HG03432 (cell line): Measurements from ENCODE around the gene VIPR1.
"Not testable (repeated sequence)": the region's sequence is repeated elsewhere in the genome, so short reads cannot be mapped to it uniquely, and the experiment has no call there.

Experiments
- ATAC-seq: cut with Tn5 transposase; IDR thresholded peaks from one replicate; pipeline ENCODE4 v1.9.1; 2021; ENCODE audit warnings: mild to moderate bottlenecking, moderate library complexity; ENCODE audit not compliant: unreplicated experiment

VIPR1 gene

DNA sequence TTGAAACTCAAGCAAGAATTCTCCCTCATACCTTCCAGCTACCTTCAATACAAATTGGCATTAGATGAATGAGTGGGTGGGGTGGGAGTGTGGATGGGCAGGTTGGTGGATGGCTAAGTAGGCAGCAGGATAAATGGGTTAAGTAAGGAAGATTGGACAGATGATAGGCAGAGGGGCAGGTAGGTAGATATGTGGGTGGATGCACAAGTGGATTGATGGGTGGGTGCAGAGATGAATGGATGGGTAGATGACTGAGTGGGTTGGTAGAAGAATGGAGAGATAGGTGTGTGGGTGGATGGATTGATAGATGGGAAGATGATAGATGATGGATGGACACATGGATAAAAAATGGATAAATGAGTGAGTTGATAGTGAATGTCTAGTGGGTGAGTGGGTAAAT, 27.6 kb downstream of the VIPR1 start:
- ATAC-seq, result no peak

DNA sequence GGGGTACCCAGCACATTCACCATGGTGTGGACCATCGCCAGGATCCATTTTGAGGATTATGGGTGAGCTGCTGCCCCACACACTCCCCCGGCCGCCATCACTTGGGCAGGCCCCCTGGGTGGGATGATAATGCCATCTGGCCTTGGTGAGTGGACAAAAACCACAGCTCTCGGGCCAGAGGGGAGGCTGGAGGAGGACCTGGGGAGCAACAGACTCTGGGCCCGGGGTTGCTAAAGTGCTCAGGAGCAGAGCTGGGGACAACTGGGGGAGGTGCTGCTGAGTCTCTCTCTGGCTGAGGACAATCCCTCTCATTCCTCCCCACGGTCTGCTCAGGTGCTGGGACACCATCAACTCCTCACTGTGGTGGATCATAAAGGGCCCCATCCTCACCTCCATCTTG, 29.0 kb downstream of the VIPR1 start:
- ATAC-seq, result no peak

GRCh38 chr3:42532229-42532628, 29.8 kb downstream of the VIPR1 start:
- ATAC-seq, result no peak

DNA sequence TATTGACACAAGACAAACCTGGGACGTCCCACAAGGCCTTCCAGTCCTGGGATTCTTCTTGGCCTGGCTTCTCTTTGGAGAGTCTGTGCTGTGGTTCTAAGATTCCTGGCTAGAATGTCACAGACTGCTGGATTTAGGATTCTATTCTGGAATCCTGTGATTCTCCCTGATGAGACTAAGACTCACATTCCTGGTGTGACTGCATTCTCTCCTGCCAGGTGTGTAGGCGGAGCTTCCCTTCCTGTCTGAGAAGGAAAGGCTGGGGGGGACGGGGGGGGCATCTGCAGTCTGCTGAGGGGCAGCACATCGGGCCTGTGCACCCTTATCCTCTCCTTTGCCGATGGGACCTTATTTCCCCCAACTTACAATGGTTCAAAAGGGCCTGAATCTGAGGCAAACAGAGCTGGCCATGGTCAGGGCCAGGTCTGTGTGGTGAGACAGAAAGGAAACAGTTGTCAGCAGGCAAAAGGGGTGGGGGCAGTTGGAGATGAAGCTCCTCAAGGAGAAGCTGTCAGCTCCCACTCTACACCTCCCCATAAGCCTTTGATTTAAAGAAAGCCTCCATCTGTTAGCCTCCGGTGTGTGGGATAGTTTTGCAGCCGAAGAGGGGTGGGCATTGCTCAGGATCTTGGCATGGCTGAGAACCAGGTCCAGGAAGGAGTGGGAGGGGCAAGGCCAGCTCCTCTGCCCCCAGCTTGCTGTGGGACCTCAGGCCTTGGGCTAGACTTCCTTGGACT, 30.9 kb downstream of the VIPR1 start:
- no peak for ATAC-seq

DNA sequence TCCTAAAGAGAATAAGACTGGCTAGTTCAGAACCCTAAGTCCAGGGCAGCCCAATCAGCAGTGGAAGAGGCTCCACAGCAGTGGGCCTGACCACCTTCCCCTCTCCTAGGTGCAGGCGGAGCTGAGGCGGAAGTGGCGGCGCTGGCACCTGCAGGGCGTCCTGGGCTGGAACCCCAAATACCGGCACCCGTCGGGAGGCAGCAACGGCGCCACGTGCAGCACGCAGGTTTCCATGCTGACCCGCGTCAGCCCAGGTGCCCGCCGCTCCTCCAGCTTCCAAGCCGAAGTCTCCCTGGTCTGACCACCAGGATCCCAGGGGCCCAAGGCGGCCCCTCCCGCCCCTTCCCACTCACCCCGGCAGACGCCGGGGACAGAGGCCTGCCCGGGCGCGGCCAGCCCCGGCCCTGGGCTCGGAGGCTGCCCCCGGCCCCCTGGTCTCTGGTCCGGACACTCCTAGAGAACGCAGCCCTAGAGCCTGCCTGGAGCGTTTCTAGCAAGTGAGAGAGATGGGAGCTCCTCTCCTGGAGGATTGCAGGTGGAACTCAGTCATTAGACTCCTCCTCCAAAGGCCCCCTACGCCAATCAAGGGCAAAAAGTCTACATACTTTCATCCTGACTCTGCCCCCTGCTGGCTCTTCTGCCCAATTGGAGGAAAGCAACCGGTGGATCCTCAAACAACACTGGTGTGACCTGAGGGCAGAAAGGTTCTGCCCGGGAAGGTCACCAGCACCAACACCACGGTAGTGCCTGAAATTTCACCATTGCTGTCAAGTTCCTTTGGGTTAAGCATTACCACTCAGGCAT, 33.7 kb downstream of the VIPR1 start:
- ATAC-seq, result no peak

GRCh38 chr3:42537350-42537749, 34.9 kb downstream of the VIPR1 start:
- no peak for ATAC-seq

DNA sequence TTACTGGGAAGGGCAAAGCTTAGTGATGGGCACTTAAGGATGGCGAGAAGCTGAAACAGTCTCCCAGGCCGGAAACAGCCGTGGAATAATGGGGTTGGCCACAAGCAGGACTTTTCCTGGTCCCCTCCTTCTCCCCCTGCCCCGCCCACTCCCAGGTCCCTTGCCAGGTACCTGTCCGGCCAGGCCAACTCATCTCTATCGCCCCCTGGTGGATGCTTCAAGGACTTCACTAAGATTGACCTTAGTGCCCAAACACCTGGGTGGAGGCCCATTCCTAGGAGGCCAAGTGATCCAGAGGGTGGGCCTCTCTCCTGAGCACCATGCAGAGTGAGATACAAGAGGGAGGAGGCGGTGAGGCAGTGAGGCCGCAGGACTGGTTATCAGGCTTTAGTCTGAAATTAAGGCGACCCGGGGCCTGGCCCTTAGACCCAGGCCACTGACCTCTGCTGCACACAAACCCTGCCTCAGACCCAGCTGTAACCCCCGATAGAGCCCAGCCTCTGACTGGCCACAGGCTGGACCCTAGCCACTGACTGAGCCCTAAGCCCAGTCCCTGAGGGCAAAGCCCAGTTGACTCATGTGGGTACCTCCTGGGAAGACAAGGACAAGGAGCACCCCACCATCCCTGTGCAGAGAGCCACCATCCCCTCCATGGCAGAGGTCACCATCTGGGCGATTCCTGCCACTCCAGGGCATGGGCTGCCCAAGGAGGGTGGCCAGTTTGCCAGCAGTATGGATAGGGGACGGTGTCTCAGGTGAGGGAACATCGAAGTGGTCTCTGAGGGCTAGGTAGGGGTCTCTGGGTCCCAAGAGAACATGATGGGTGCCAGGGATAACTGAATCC, 37.6 kb downstream of the VIPR1 start:
- ATAC-seq, result peak; percentile 67

GRCh38 chr3:42541079-42541478, 38.6 kb downstream of the VIPR1 start:
- no peak for ATAC-seq

DNA sequence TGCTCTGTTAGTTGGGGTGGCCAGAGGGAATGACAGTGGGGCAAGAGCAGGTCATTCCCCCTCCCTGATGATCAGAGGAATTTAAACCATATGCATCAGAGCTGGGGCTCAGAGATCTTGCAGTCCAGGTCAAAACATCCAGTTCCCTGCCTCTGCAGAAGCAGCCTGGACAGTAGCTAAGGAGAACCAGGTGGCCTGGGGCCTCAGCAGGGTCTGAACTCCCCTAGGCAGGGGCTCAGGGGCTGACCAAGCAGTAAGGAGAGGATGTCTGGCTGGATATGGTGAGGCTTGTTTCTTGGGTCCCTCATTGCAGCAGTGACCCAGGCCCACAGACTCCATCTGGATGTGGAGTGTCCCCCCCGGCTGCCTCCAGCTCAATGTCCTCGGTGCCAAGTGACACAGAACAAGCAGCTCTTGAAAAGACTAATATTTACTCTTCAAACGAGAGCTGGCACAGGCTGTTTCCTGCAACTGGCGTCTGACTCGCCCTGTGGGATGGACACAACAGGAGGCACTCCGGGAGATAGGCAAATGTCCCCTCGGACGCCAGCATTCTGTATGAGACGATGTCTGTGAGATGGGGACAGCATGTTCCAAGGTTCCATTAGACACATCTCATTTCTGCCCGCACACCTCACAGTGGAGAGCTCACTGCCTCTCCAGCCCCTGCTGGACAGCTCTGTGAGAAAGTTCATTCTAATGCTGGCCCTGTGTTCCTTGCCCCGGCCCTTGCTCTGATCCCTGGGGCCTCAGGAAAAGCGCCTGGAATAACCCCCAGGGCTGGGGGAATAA, 42.2 kb downstream of the VIPR1 start:
- ATAC-seq, result no peak

- ATAC-seq, result no peak
Measured at GRCh38 chr3:42545284-42545900, 42.9 kb downstream of the VIPR1 start.

- no peak for ATAC-seq
Measured at GRCh38 chr3:42546691-42547213, 44.3 kb downstream of the VIPR1 start.

GRCh38 chr3:42547401-42547945, 45.0 kb downstream of the VIPR1 start:
- peak; percentile 64 for ATAC-seq

DNA sequence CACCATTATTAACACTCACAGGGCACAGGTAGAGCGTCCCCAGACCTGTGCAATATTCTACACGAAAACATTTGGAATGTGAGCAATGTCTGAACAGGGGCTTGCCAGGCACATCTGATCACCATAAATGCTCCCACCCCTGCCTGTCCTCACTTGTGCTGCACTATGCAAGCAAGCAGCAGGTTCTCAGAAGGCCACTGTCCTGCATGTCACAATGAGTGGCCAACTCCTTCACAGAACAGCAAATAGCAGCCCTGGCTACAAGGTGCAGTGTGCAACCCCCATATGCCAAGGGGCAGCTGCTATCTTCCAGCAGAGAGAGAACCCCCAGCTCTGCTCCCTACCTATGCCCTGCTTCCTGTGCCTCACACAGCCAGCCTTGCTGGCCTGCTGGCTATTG, 46.7 kb downstream of the VIPR1 start:
- no peak for ATAC-seq

- ATAC-seq, result no peak
Measured at GRCh38 chr3:42550250-42550649, 47.8 kb downstream of the VIPR1 start.

GRCh38 chr3:42552830-42553229, 50.4 kb downstream of the VIPR1 start:
- no peak for ATAC-seq

GRCh38 chr3:42556089-42556632, 53.7 kb downstream of the VIPR1 start:
- peak; percentile 77 for ATAC-seq

- ATAC-seq, result not testable (repeated sequence)
Measured at GRCh38 chr3:42556817-42557216, 54.4 kb downstream of the VIPR1 start.

DNA sequence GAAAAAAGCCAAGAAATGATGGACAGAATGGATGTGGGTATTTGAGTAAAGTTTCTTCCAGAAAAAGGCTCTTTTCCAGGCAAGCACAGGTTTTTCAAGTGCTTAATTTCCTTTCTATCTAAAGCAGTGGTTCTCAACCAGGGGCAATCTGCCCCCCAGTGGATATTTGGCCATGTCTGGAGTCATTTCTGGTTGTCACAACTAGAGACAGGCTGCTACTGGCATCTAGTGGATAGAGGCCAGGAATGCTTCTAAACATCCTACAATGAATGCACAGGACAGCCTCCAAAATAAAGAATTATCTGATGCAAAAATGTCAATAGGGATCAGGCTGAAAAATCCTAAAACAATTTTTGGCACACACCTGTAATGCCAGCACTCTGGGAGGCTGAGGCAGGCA, 55.4 kb downstream of the VIPR1 start:
- ATAC-seq, result no peak
